HS-5 (cell line): ENCODE results near the gene RRAS.
"Not testable (repeated sequence)": the region's sequence is repeated elsewhere in the genome, so short reads cannot be mapped to it uniquely, and the experiment has no call there.

Experiments
- DNase-seq: peaks from one replicate; pipeline ENCODE4 v3.0.0-alpha.2; 2012; ENCODE audit warnings: low read depth

RRAS gene

DNA sequence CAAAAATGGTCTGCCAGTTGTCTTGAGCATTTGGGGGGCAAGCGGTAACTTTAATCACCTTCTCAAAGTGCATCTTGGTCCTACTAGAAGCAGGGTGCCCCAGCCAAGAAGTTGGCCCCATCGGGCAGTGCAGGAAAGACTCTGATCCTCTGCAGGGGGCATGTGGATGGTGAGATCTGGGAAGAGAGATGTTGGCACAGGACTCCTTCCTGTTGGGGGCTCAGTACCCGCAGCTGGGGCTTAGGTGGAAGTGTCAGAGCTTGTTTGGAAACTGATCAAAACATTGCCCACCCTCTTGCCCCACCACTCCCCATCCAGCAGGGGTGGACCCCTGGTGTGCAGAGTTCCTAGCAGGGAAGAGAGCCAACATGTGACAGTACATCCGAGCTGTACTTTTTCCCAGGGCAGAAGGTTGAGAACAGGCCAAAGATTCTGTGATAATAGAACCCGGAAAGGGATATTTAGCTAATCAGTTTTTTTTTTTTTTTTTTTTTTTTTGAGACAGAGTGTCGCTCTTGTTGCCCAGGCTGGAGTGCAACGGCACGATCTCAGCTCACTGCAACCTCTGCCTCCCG lies 8.8 kb downstream of the RRAS start:
- DNase-seq, result no peak

DNA sequence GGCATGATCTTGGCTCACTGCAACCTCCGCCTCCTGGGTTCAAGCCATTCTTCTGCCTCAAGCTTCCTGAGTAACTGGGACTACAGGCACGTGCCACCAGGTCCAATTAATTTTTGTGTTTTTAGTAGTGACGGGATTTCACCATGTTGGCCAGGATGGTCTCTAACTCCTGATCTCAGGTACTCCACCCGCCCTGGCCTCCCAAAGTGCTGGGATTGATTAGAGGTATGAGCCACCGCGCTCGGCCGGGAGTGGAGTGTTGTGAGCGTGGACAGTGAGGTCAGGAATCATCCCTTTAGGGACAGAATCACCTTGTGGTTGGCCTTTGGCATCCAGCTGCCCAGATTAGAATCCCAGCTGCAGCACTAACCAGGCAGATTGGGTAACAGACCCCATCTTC lies 10.3 kb downstream of the RRAS start:
- DNase-seq, result no peak

DNA sequence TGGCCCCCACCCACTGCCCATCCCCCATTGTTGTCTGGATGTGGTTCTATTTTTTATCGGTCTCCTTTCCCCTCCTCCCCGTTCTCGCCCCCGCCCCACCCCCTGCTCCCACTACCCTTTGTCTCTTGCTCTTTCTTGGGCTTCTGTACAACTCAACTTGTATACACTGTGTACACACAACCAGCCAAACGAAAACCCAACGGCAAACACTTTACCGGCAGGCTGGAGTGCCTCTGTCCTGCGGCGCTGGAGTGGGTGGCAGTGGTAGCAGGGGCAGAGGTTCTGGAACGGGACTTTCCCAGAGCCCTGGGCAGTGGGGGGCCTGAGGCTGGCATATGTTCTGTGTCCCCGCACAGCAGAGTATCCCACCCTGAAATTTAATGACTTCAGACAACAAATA lies 13.7 kb downstream of the RRAS start:
- no peak for DNase-seq

DNA sequence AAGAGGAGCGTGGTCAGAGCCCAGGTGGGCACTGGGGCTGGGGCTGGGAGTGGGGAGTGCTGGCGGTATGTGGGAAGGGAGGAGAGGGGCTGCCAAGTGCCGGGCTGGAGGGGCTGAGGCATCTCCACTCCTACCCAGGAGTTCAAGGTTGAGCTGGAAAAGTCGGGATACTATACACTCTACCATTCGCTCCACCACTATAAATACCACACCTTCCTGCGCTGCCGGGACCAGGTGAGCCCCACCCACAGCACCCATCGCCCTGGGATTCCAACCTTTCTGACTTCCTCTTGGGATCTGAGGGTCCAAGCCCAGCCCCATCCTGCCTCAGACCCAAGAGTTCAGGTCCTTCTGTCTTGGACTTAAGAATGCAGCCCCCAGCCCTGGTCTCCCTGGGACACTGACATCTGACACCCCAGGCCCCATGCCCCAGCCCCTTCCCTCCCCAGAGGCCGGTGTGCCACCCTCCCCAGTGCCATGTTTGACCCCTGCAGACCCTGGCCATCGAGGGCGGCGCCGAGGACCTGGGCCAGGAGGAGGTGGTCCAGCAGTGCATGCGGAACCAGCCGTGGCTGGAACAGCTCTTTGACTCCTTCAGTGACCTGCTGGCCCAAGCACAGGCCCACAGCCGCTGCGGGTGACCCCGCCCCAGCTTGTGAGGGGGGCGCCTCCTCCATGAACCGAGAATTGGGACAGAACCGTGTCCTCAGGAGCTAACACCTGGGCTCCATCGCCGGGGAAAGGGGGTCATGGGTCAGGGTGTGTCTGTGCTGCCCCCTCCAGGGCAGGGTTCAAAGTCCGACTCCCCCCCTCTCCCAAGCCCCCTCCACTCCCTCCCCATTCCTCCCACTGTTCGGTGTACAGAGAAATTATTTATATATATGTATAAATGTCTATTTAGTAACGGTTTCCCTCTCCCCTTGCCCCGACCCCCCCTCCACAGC lies 14.7 kb downstream of the RRAS start:
- no peak for DNase-seq

DNA sequence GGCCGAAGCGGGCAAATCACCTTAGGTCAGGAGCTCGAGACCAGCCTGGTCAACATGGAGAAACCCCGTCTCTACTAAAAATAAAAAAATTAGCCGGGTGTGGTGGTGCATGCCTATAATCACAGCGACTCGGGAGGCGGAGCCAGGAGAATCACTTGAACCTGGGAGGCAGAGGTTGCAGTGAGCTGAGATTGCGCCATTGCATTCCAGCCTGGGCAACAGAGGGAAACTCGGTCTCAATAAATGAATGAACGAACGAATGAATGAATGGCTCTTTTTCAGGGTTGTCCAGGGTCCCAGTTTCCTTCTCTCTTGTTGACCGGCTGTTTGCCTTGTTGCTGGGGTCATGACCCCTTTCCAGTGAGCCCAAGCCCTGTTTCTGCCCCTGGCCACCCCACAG lies 22.1 kb downstream of the RRAS start:
- DNase-seq, result not testable (repeated sequence)

DNA sequence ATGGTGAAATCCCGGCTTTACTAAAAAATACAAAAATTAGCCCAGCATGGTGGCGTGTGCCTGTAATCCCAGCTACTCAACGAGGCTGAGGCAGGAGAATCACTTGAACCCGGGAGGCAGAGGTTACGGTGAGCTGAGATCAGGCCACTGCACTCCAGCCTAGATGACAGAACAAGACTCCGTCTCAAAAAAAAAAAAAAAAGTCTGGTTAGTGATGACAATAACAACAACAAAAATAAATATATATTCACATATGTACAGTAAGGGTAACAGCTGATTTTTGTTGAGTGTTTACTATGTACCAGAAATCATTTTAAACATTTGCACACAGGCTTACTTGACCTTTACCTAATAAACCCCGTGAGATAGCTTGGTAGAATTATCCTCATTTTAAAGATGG lies 23.0 kb downstream of the RRAS start:
- DNase-seq, result no peak

DNA sequence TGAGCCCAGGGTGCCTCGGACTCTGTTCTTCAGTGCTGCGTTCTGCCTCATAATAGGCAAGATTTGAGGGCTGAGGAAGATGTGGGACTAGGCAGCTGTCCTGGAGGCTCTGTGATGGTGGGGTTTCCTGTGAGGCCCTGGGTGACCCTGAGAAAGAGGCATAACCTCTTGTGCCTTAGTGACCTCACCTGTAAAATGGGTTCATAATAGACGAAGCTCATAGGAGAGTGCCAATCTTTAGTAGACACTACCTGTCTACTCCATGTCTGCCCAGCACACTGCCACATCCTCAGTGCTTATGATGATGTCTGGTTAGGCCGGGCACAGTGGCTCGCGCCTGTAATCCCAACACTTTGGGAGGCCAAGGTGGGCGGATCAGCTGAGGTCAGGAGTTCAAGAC lies 23.4 kb downstream of the RRAS start:
- DNase-seq, result no peak

DNA sequence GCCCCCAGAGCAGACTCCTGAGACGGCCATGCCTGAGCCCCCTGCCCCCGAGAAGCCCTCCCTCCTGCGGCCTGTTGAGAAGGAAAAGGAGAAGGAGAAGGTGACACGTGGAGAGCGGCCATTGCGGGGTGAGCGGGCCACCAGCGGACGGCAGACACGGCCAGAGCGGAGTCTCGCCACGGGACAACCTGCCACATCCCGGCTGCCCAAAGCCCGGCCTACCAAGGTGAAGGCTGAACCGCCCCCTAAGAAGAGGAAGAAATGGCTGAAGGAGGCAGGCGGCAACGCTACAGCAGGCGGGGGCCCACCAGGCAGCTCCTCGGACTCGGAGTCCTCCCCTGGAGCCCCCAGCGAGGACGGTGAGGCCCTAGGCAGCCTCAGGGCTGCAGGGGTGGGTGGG lies 24.1 kb downstream of the RRAS start:
- no peak for DNase-seq

DNA sequence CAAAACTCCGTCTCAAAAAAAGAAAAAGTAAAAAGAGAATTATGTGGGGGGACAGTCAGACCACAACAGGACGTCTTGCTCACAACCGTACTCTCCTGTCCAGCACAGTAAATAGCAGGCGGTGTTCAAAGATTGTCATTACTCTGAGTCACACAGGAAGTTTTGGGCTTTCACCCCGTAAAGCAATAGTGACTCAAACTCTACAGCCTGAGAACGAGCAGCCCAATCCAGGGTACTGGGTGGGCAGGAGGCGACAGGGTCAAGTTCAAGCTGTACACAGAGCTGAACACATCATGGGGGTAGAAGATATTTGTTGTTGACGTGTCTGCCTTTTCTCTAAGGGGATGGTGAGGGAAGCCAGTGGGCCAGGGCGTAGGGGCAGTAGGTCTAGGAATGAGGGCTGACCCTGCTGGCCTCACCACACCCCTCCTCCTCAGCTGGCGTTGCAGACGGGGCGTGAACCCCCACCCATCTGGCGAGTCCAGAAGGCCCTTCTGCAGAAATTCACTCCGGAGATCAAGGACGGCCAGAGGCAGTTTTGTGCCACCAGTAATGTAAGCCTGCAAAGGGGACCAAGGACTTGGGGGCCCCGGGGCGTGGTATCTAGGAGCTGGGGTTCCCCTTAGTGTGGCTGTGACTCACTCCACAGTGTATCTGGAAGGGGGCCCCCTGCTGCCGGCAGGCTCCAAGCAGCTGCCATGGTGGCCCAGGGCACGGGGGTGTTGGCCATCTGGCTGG lies 25.7 kb downstream of the RRAS start:
- no peak for DNase-seq

DNA sequence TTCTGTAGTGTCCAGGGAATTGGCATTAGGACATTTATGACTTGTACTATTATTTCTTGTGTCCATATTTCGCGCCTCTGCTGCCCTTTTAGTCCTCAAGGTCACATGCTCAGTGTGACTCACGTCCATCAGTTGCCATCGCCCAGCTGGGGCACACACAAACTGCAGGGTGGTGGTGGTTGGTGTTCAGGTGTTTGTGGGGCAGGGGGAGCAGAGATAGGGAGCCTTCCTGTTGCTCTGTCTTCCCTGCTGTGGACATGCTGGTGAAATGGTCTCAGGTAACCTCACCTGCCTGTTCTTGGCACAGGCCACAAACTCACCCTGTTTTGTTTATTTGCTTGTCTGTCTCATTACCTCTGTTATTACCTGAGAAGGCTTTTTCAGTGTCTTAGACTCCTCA lies 26.6 kb downstream of the RRAS start:
- no peak for DNase-seq

DNA sequence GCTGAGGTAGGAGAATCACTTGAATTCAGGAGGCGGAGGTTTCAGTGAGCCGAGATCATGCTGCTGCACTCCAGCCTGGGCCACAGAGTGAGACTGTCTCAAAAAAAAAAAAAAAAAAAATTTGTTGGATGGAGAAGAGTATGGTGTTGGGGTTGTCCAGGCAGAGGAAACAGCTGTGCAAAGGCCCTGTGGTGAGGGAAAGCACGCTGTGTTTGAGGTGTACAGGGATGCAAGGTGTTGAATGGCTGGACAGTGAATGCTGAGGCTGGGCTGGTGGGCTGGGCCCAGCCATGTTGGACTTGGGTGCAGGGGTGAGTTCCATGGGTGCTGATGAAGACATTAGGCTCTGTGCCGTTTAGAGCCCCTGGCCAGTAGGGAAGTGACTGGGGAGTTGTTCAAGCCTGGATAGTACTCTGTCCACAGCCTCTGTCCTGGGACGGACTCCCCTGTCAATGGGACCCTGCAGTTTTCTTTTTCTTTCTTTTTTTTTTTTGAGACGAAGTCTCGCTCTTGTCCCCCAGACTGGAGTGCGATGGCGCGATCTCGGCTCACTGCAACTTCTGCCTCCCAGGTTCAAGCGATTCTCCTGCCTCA lies 30.3 kb downstream of the RRAS start:
- no peak for DNase-seq

DNA sequence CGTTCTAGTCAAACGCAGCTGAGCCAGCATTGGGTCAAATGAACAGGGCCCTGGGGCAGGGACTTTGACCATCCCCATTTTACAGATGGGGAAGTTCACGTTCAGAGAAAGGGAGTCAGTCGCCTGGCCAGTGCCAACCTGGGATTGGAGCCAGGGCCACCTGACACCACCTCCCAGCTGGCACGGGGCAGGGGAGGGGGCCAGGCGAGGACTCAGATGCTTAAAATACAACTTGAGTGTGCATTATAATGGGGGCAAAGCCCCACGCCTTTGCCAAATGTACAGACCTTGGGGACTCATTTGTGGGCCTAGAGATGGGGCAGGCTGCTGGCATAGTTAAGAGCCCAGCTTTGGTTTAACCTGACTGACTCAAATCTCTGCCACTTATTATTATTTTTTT lies 34.3 kb downstream of the RRAS start:
- DNase-seq, result no peak

DNA sequence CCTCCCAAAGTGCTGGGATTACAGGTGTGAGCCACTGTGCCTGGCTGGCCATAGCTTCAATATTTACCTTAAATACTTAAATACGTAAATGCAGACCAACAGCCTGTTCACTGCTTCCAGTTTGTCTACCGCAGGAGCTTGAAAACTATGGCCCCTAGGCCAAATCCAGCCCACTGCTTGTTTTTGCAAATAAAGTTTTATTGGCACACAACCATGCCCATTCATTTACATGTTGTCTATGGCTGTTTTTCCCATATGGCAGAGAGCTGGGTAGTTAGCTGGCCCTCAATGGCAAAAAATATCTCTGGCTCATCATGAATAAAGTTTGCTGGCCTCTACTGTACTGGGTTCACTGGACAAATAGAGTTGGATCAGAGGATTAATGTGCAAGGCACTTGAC lies 37.1 kb downstream of the RRAS start:
- DNase-seq, result no peak

DNA sequence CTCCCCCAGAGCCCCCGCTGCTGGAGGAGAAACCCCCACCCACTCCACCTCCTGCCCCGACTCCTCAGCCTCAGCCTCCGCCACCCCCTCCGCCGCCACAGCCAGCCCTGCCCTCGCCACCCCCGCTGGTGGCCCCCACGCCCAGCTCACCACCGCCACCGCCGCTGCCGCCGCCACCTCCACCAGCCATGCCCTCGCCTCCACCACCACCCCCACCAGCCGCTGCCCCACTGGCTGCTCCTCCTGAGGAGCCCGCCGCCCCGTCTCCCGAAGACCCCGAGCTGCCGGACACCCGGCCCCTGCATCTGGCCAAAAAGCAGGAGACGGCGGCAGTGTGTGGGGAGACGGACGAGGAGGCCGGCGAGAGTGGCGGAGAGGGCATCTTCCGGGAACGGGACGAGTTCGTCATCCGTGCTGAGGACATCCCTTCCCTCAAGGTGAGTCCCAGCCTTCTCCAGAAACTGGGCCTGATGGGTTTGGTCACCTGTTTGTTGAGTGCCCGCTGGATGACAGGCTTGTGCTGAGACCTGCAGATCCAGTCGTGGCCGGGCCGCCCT lies 38.4 kb downstream of the RRAS start:
- DNase-seq, result no peak

DNA sequence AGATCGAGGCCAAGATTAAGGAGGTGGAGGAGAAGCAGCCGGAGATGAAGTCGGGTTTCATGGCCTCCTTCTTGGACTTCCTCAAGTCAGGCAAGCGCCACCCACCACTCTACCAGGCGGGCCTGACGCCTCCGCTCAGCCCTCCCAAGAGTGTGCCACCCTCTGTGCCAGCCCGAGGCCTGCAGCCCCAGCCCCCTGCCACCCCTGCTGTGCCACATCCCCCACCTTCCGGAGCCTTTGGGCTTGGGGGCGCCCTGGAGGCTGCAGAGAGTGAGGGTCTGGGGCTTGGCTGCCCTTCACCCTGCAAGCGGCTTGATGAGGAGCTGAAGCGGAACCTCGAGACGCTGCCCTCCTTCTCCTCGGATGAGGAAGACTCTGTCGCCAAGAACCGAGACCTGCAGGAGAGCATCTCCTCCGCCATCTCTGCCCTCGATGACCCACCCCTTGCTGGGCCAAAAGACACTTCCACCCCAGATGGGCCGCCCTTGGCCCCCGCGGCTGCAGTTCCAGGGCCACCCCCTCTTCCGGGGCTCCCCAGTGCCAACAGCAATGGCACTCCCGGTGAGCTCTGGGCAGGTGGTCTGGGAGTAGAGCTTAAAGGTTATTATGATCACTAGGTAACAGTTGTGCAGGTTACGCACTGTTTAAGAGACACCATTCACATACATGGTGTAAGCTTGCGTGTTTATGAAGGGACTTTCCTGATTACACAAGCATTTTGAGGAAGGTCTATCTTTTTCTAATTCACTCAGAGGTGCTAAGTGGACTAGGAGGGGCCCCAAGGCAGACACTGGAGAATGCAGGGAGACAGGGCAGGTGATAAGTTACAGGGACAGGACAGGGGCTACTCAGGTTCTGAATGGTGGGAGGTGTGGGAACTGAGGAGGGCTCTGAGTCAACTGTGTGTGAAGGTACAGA lies 40.3 kb downstream of the RRAS start:
- DNase-seq, result no peak

DNA sequence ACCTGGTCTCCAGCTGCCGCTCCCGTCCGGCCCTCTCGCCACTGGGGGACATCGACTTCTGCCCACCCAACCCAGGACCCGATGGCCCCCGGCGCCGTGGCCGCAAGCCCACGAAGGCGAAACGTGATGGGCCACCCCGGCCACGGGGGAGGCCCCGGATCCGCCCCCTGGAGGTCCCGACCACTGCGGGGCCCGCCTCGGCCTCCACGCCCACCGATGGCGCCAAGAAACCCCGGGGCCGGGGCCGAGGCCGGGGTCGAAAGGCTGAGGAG lies 42.3 kb downstream of the RRAS start:
- DNase-seq, result no peak

DNA sequence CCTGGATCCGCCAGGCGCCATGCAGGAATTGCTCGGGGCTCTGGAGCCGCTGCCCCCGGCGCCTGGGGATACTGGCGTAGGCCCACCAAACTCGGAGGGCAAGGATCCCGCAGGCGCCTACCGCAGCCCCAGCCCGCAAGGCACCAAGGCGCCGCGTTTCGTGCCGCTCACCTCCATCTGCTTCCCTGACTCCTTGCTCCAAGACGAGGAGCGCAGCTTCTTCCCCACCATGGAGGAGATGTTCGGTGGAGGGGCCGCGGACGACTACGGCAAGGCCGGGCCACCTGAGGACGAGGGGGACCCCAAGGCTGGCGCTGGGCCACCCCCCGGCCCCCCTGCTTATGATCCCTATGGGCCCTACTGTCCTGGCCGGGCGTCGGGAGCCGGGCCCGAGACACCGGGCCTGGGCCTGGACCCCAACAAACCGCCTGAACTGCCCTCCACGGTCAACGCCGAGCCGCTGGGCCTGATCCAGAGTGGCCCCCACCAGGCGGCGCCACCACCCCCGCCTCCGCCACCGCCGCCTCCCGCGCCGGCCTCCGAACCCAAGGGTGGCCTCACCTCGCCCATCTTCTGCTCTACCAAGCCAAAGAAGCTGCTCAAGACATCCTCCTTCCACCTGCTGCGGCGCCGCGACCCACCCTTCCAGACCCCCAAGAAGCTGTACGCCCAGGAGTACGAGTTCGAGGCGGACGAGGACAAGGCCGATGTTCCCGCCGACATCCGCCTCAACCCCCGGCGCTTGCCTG lies 42.8 kb downstream of the RRAS start:
- DNase-seq, result no peak

DNA sequence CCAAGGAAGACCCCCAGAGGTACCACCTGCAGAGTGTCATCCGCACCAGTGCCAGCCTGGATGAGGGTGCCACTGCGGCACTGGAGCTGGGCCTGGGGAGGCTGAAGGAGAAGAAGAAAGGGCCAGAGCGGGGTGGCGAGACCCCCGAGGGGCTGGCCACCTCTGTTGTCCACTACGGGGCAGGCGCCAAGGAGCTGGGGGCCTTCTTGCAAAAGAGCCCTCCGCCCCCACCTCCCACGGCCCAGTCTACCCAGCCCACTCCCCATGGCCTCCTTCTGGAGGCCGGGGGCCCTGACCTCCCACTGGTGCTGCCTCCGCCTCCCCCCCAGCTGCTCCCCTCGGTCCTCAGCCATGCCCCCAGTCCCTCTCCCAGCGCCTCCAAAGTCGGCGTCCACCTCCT lies 43.5 kb downstream of the RRAS start:
- no peak for DNase-seq

DNA sequence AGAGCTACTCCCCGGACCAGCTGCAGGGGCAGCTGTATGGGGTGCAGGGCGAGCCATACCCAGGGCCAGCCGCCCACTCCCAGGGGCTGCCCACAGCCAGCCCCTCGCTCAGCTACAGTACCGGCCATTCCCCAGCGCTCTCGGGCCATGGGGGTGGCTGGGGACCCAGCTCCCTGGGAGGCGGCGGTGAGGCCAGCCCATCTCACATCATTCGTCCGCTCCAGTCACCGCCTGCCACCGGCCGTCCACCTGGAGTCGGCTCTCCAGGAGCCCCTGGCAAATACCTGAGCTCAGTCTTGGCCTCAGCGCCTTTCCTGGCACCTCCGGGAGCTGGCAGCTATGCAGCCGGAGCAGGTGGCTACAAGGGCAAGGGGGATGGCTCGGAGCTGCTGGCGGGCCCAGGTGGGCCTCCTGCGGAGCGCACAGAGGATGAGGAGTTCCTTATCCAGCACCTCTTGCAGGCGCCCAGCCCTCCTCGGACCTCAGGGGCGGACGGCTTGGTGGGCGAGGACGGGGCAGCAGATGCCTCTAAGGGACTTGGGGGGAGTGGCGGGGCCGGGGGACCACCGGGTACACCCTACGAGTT lies 44.0 kb downstream of the RRAS start:
- DNase-seq, result no peak
